GM23338 (cell line): ENCODE data around the gene PHLDB2.

ENCODE experiments used
- CREB1 ChIP-seq: fragments of 250-450 bp; sonication (Bioruptor Pico); IDR thresholded peaks from 2 replicates; pipeline ENCODE4 v1.5.0; 2020; ENCODE audit warnings: low read depth, mild to moderate bottlenecking, moderate library complexity
- CTCF ChIP-seq, 2 experiments: fragments of 200-600 bp in 1 of 2; sonication (generic) in 1 of 2; conservative IDR thresholded peaks; 2 replicates each; pipeline versions ENCODE4 v1.5.1 to v1.6.1; 2016 to 2017; ENCODE audit warnings: antibody characterized with exemption in 2 of 2, low read depth in 2 of 2, mild to moderate bottlenecking in 2 of 2, moderate library complexity in 1 of 2
- EZH2 ChIP-seq: fragments of 200-600 bp; sonication (generic); IDR thresholded peaks from one replicate; pipeline ENCODE4 v1.8.0; 2017; ENCODE audit warnings: antibody characterized with exemption, mild to moderate bottlenecking, low read depth; ENCODE audit not compliant: unreplicated experiment
- EZH2phosphoT487 ChIP-seq: fragments of 200-600 bp; sonication (generic); IDR thresholded peaks from one replicate; pipeline ENCODE4 v1.8.1; 2018; ENCODE audit warnings: antibody characterized with exemption; ENCODE audit not compliant: unreplicated experiment
- POLR2AphosphoS5 ChIP-seq: IDR thresholded peaks from 2 replicates; pipeline ENCODE4 v1.6.1; 2016; ENCODE audit warnings: antibody characterized with exemption, low read depth
- ZNF114 ChIP-seq: fragments of 250-450 bp; sonication (Bioruptor Pico); IDR thresholded peaks from 2 replicates; pipeline ENCODE4 v1.5.0; 2020; ENCODE audit warnings: mild to moderate bottlenecking, moderate library complexity
- TF ChIP-seq, protein P1 (sequence below): IDR thresholded peaks from one replicate; pipeline ENCODE4 v1.6.1; 2018; ENCODE audit warnings: antibody characterized with exemption; ENCODE audit not compliant: unreplicated experiment
- TF ChIP-seq, protein P2 (sequence below): IDR thresholded peaks from 2 replicates; pipeline ENCODE4 v1.6.1; 2016; ENCODE audit warnings: antibody characterized with exemption

DNA sequence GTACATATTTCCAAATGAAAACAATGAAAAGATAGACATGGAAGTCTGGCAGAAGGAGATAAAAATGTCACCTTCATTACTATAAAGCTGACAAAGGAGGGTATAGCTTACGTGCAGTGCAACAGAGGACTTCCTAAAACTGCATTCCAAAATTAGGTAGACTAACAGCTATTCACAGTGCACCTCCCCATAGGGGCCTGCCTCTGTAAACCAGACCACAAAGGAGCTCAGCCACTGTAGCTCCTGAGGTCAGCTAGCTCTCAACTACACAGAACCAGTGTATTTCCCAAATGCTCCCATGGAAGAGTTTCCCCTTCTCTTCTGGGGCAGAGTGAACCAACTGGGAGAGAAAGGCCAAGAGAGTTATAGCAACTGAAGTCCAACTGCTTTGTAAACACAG, 31.2 kb upstream of the PHLDB2 start:
- TF ChIP-seq POLR2AphosphoS5 (no peak), ZNF114 (CRISPR knock-in tag) (no peak), CREB1 (no peak), CTCF (conservative IDR thresholded peaks at IDR 0.05; ENCODE audit: low read depth in 2 of 2) (no peak), EZH2phosphoT487 (no peak), EZH2 (no peak)
- TF ChIP-seq, protein P1, sequence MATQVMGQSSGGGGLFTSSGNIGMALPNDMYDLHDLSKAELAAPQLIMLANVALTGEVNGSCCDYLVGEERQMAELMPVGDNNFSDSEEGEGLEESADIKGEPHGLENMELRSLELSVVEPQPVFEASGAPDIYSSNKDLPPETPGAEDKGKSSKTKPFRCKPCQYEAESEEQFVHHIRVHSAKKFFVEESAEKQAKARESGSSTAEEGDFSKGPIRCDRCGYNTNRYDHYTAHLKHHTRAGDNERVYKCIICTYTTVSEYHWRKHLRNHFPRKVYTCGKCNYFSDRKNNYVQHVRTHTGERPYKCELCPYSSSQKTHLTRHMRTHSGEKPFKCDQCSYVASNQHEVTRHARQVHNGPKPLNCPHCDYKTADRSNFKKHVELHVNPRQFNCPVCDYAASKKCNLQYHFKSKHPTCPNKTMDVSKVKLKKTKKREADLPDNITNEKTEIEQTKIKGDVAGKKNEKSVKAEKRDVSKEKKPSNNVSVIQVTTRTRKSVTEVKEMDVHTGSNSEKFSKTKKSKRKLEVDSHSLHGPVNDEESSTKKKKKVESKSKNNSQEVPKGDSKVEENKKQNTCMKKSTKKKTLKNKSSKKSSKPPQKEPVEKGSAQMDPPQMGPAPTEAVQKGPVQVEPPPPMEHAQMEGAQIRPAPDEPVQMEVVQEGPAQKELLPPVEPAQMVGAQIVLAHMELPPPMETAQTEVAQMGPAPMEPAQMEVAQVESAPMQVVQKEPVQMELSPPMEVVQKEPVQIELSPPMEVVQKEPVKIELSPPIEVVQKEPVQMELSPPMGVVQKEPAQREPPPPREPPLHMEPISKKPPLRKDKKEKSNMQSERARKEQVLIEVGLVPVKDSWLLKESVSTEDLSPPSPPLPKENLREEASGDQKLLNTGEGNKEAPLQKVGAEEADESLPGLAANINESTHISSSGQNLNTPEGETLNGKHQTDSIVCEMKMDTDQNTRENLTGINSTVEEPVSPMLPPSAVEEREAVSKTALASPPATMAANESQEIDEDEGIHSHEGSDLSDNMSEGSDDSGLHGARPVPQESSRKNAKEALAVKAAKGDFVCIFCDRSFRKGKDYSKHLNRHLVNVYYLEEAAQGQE = no peak
- TF ChIP-seq, protein P2, sequence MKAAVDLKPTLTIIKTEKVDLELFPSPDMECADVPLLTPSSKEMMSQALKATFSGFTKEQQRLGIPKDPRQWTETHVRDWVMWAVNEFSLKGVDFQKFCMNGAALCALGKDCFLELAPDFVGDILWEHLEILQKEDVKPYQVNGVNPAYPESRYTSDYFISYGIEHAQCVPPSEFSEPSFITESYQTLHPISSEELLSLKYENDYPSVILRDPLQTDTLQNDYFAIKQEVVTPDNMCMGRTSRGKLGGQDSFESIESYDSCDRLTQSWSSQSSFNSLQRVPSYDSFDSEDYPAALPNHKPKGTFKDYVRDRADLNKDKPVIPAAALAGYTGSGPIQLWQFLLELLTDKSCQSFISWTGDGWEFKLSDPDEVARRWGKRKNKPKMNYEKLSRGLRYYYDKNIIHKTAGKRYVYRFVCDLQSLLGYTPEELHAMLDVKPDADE = no peak
